HepG2 (cell line): ENCODE results near the gene RNASE11. TPM values are rescaled to one million over a fixed set of nuclear protein-coding genes. Genes with fewer than 3 reads are reported as not detected.

Experiments used
- CHD2 ChIP-seq: IDR thresholded peaks from 2 replicates; pipeline ENCODE4 v1.6.1; 2011; ENCODE audit warnings: low read depth, low read length, improper control_type of control experiment
- GABPB1 ChIP-seq: IDR thresholded peaks from 2 replicates; pipeline ENCODE4 v1.6.1; 2016; ENCODE audit warnings: mild to moderate bottlenecking, missing genetic modification reagents, moderate library complexity, missing compliant biosample characterization
- MTF2 ChIP-seq: sonication (generic); formaldehyde crosslinking; IDR thresholded peaks from 2 replicates; pipeline ENCODE4 v1.5.0; 2020; ENCODE audit warnings: missing genetic modification reagents, borderline replicate concordance
- NR2F2 ChIP-seq: IDR thresholded peaks from 2 replicates; pipeline ENCODE4 v1.6.1; 2012; ENCODE audit warnings: low read depth, inconsistent platforms, borderline replicate concordance
- PAF1 ChIP-seq: IDR thresholded peaks from 2 replicates; pipeline ENCODE4 v1.6.1; 2016; ENCODE audit warnings: missing genetic modification reagents, missing compliant biosample characterization
- TCF7 ChIP-seq: sonication (generic); IDR thresholded peaks from 2 replicates; pipeline ENCODE4 v1.6.1; 2016; ENCODE audit warnings: antibody characterized with exemption, low read depth
- ZNF24 ChIP-seq: fragments of 450-650 bp; IDR thresholded peaks from 2 replicates; pipeline ENCODE4 v1.6.1; 2017; ENCODE audit warnings: antibody characterized with exemption, mild to moderate bottlenecking
- ZNF660 ChIP-seq: sonication (generic); formaldehyde crosslinking; IDR thresholded peaks from 2 replicates; pipeline ENCODE4 v1.5.1; 2020; ENCODE audit warnings: mild to moderate bottlenecking, low read depth, missing genetic modification reagents, borderline replicate concordance
- ZNF703 ChIP-seq: sonication (generic); formaldehyde crosslinking; IDR thresholded peaks from 2 replicates; pipeline ENCODE4 v1.5.1; 2020; ENCODE audit warnings: missing genetic modification reagents, mild to moderate bottlenecking, moderate library complexity, borderline replicate concordance
- ZNF713 ChIP-seq: sonication (generic); formaldehyde crosslinking; IDR thresholded peaks from 2 replicates; pipeline ENCODE4 v1.4.0; 2020; ENCODE audit warnings: mild to moderate bottlenecking, missing genetic modification reagents
- ZNF782 ChIP-seq: sonication (generic); formaldehyde crosslinking; IDR thresholded peaks from 2 replicates; pipeline ENCODE4 v1.4.0; 2020; ENCODE audit warnings: missing genetic modification reagents, mild to moderate bottlenecking, borderline replicate concordance
- ZNF883 ChIP-seq: sonication (generic); formaldehyde crosslinking; IDR thresholded peaks from 2 replicates; pipeline ENCODE4 v1.5.1; 2020; ENCODE audit warnings: mild to moderate bottlenecking, missing genetic modification reagents; ENCODE audit errors: not compliant biosample characterization
- polyA plus RNA-seq, 8 experiments: library from polyadenylated mRNA; depleted of rRNA in 3 of 8; stranded (reverse) in 7 of 8; unstranded in 1 of 8; fragments of >200 nt; fragmentation: Illumina TruSeq in 4 of 8; extraction: Trizol in 4 of 8; gene quantifications; 2 replicates each; pipeline versions ENCODE4 v1.2.1 to v1.2.3, GENCODE V29; 2011 to 2016; ENCODE audit warnings: low read depth in 4 of 8, missing spikeins in 1 of 8, mixed read lengths in 1 of 8; ENCODE audit not compliant: insufficient read depth in 1 of 8
- total RNA-seq, 5 experiments: library from RNA; depleted of rRNA; stranded (reverse); fragments of >200 nt; fragmentation: Illumina TruSeq; extraction: Trizol; gene quantifications; 2 replicates each; pipeline ENCODE4 v1.2.3, GENCODE V29; 2016; ENCODE audit warnings: low read depth in 1 of 5
- TF ChIP-seq, protein P1 (sequence below): sonication (generic); formaldehyde crosslinking; IDR thresholded peaks from 2 replicates; pipeline ENCODE4 v1.9.0; 2022; ENCODE audit warnings: low read depth, missing genetic modification reagents
- TF ChIP-seq, protein P2 (sequence below): sonication (generic); formaldehyde crosslinking; IDR thresholded peaks from 2 replicates; pipeline ENCODE4 v1.8.1; 2023; ENCODE audit warnings: missing genetic modification reagents, mild to moderate bottlenecking, borderline replicate concordance
- TF ChIP-seq, protein P3 (sequence below): sonication (generic); formaldehyde crosslinking; IDR thresholded peaks from 2 replicates; pipeline ENCODE4 v1.4.0; 2020; ENCODE audit warnings: missing genetic modification reagents
- TF ChIP-seq, protein P4 (sequence below): sonication (generic); formaldehyde crosslinking; IDR thresholded peaks from 2 replicates; pipeline ENCODE4 v1.4.0; 2020; ENCODE audit warnings: low read depth, missing genetic modification reagents
- TF ChIP-seq, protein P5 (sequence below): sonication (generic); formaldehyde crosslinking; IDR thresholded peaks from 2 replicates; pipeline ENCODE4 v1.9.0; 2021; ENCODE audit warnings: missing genetic modification reagents, borderline replicate concordance
- TF ChIP-seq, protein P6 (sequence below): sonication (generic); formaldehyde crosslinking; IDR thresholded peaks from 2 replicates; pipeline ENCODE4 v1.8.1; 2023; ENCODE audit warnings: mild to moderate bottlenecking, moderate library complexity, missing genetic modification reagents

Gene RNASE11
- total and polyA plus RNA-seq, 2 of the 13 experiments (the other 11 are each of a cell fraction or from before 2014, with no cell fraction given): not detected

DNA sequence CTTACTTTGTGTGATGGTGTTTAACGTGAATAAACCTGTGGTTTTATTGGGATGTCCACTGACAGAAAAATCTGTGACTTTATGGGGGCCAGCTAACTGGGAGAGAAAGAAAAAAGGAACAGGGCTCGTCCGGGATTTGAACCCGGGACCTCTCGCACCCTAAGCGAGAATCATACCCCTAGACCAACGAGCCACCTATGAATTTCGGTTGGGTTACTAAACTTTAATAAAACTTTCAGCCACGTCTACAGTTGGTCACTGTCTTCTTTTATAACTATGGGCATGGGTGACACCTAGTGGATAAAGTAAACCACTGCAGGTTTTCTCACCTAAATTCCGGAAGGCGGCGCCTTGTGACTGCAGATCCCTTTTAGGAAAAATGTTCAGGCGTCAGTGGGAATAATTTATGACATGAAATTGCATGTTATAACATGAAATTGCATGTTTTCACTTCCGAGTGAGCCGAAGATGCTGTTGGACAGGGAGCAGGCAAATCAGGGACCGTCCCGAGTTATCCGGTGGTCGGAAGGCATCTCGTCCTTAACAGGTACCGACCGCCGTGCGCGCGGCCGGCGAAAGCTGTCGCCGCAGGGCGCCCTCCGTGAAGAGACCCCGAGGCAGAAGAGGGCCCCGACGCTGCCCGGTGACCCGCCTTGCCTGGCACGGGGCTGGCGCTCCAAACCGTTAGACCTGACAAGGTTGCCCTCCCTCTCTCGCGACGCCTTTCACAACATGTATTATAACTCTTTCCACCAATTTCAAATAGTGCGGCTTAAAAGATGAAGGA, 21.6 kb upstream of the RNASE11 start (continued):
- TF ChIP-seq, protein P1, sequence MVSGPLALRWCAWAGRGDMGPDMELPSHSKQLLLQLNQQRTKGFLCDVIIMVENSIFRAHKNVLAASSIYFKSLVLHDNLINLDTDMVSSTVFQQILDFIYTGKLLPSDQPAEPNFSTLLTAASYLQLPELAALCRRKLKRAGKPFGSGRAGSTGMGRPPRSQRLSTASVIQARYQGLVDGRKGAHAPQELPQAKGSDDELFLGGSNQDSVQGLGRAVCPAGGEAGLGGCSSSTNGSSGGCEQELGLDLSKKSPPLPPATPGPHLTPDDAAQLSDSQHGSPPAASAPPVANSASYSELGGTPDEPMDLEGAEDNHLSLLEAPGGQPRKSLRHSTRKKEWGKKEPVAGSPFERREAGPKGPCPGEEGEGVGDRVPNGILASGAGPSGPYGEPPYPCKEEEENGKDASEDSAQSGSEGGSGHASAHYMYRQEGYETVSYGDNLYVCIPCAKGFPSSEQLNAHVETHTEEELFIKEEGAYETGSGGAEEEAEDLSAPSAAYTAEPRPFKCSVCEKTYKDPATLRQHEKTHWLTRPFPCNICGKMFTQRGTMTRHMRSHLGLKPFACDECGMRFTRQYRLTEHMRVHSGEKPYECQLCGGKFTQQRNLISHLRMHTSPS (CRISPR knock-in tag): no peak
- TF ChIP-seq CHD2: no peak
- peak; percentile 98 for TF ChIP-seq ZNF24
- no peak for TF ChIP-seq ZNF703
- peak; percentile 59; the same call in 1 of the 2 replicates for TF ChIP-seq GABPB1
- TF ChIP-seq TCF7: 0 out of 2 replicates have a peak, but pooled peaks have one; percentile 16
- TF ChIP-seq ZNF782 (CRISPR knock-in tag): no peak
- TF ChIP-seq, protein P2, sequence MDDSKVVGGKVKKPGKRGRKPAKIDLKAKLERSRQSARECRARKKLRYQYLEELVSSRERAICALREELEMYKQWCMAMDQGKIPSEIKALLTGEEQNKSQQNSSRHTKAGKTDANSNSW: no peak
- TF ChIP-seq, protein P3, sequence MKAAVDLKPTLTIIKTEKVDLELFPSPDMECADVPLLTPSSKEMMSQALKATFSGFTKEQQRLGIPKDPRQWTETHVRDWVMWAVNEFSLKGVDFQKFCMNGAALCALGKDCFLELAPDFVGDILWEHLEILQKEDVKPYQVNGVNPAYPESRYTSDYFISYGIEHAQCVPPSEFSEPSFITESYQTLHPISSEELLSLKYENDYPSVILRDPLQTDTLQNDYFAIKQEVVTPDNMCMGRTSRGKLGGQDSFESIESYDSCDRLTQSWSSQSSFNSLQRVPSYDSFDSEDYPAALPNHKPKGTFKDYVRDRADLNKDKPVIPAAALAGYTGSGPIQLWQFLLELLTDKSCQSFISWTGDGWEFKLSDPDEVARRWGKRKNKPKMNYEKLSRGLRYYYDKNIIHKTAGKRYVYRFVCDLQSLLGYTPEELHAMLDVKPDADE (CRISPR knock-in tag): no peak
- TF ChIP-seq, protein P4, sequence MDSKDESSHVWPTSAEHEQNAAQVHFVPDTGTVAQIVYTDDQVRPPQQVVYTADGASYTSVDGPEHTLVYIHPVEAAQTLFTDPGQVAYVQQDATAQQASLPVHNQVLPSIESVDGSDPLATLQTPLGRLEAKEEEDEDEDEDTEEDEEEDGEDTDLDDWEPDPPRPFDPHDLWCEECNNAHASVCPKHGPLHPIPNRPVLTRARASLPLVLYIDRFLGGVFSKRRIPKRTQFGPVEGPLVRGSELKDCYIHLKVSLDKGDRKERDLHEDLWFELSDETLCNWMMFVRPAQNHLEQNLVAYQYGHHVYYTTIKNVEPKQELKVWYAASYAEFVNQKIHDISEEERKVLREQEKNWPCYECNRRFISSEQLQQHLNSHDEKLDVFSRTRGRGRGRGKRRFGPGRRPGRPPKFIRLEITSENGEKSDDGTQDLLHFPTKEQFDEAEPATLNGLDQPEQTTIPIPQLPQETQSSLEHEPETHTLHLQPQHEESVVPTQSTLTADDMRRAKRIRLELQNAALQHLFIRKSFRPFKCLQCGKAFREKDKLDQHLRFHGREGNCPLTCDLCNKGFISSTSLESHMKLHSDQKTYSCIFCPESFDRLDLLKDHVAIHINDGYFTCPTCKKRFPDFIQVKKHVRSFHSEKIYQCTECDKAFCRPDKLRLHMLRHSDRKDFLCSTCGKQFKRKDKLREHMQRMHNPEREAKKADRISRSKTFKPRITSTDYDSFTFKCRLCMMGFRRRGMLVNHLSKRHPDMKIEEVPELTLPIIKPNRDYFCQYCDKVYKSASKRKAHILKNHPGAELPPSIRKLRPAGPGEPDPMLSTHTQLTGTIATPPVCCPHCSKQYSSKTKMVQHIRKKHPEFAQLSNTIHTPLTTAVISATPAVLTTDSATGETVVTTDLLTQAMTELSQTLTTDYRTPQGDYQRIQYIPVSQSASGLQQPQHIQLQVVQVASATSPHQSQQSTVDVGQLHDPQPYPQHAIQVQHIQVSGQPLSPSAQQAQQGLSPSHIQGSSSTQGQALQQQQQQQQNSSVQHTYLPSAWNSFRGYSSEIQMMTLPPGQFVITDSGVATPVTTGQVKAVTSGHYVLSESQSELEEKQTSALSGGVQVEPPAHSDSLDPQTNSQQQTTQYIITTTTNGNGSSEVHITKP (CRISPR knock-in tag): no peak
- no peak for TF ChIP-seq NR2F2
- TF ChIP-seq PAF1 (CRISPR knock-in tag): no peak
- TF ChIP-seq, protein P5, sequence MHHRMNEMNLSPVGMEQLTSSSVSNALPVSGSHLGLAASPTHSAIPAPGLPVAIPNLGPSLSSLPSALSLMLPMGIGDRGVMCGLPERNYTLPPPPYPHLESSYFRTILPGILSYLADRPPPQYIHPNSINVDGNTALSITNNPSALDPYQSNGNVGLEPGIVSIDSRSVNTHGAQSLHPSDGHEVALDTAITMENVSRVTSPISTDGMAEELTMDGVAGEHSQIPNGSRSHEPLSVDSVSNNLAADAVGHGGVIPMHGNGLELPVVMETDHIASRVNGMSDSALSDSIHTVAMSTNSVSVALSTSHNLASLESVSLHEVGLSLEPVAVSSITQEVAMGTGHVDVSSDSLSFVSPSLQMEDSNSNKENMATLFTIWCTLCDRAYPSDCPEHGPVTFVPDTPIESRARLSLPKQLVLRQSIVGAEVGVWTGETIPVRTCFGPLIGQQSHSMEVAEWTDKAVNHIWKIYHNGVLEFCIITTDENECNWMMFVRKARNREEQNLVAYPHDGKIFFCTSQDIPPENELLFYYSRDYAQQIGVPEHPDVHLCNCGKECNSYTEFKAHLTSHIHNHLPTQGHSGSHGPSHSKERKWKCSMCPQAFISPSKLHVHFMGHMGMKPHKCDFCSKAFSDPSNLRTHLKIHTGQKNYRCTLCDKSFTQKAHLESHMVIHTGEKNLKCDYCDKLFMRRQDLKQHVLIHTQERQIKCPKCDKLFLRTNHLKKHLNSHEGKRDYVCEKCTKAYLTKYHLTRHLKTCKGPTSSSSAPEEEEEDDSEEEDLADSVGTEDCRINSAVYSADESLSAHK (CRISPR knock-in tag): no peak
- TF ChIP-seq ZNF713 (CRISPR knock-in tag): no peak
- TF ChIP-seq, protein P6, sequence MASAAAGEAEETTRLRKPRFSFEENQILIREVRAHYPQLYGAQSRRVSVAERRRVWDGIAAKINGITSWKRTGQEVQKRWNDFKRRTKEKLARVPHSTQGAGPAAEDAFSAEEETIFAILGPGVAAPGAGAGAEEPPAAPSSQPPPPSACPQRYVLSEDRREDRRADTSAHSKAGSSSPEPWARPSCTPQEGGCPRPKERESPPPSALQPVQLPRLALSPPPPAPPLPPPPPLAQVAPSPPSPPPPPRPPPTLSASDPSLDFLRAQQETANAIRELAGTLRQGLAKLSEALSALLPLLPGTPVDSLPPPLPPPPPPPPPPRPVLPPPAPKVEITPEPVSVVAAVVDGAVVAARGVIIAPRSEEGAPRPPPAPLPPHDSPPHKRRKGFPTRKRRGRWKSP (CRISPR knock-in tag): no peak; the same call in 1 of the 2 replicates
- no peak for TF ChIP-seq ZNF660 (CRISPR knock-in tag)
- TF ChIP-seq MTF2 (CRISPR knock-in tag): no peak
- TF ChIP-seq ZNF883 (CRISPR knock-in tag): no peak
